ENCODE measurements around the gene SUN1.
A peak's percentile ranks its signal among the peaks of the same experiment; 100 is the strongest.
"Not testable (repeated sequence)": the region's sequence is repeated elsewhere in the genome, so short reads cannot be mapped to it uniquely, and the experiment has no call there.

DNA sequence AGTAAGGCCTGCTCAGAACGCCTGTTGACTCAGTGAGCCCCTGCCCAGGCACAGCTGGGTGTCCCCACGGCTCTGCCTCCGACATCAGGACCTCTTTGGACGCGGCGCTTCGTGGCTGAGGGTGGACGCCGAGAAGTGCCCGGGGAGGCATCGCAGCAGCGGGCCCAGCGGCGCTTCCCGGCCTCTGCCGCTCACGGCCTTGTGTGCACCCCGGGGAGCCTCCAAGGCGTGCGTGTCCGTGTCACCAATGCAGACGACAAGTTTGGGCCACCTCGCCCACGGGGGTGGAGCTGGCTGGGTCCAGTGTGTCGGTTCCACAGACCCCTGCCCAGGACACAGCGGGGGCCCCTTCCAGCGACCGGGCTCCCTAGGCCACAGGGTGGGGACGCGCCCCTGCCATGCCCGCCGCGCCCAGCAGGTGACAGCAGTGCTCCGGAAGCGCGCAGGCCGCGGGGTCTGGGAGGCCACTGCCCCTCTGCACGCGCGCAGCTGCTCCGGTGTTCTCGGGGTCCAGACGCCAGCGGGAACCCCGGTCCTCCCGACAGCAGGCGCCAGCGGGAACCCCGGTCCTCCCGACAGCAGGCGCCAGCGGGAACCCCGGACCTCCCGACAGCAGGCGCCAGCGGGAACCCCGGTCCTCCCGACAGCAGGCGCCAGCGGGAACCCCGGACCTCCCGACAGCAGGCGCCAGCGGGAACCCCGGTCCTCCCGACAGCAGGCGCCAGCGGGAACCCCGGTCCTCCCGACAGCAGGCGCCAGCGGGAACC, 76.5 kb downstream of the SUN1 start:
- TF ChIP-seq, protein P1, sequence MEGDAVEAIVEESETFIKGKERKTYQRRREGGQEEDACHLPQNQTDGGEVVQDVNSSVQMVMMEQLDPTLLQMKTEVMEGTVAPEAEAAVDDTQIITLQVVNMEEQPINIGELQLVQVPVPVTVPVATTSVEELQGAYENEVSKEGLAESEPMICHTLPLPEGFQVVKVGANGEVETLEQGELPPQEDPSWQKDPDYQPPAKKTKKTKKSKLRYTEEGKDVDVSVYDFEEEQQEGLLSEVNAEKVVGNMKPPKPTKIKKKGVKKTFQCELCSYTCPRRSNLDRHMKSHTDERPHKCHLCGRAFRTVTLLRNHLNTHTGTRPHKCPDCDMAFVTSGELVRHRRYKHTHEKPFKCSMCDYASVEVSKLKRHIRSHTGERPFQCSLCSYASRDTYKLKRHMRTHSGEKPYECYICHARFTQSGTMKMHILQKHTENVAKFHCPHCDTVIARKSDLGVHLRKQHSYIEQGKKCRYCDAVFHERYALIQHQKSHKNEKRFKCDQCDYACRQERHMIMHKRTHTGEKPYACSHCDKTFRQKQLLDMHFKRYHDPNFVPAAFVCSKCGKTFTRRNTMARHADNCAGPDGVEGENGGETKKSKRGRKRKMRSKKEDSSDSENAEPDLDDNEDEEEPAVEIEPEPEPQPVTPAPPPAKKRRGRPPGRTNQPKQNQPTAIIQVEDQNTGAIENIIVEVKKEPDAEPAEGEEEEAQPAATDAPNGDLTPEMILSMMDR (IDR thresholded peaks at IDR 0.05): peak; percentile 66 to 94 (median 85)
- not testable (repeated sequence) for TF ChIP-seq POLR2A (IDR thresholded peaks at IDR 0.05)
